SU-DHL-6 (cell line): ENCODE measurements around the gene PLA2G4A.

ENCODE experiments used
- H2AFZ ChIP-seq: fragments of 200-600 bp; sonication (generic); 2 replicates; pipeline ENCODE4 v1.6.1; 2014; ENCODE audit warnings: low read depth, mild to moderate bottlenecking, moderate library complexity, mixed read lengths, antibody characterized with exemption, low read length; ENCODE audit not compliant: severe bottlenecking
- H3F3A ChIP-seq: fragments of 200-600 bp; shearing (Covaris generic); 2 replicates; pipeline ENCODE4 v1.6.0; 2016; ENCODE audit warnings: antibody characterized with exemption, mild to moderate bottlenecking; ENCODE audit not compliant: insufficient read depth
- H3K27ac ChIP-seq: fragments of 200-600 bp; sonication (generic); 2 replicates; pipeline ENCODE4 v1.5.1; 2016; ENCODE audit warnings: low read depth, mild to moderate bottlenecking, low read length, moderate library complexity, mixed read lengths
- H3K27me3 ChIP-seq: fragments of 200-600 bp; sonication (generic), shearing (Covaris generic); 2 replicates; pipeline ENCODE4 v1.6.0; 2014; ENCODE audit warnings: mild to moderate bottlenecking, low read length
- H3K36me3 ChIP-seq: fragments of 200-600 bp; sonication (generic); 2 replicates; pipeline ENCODE4 v1.6.1; 2014; ENCODE audit warnings: mild to moderate bottlenecking, low read length, mixed read lengths
- H3K4me2 ChIP-seq: fragments of 300-600, 200-600 bp; shearing (Covaris generic), sonication (generic); 2 replicates; pipeline ENCODE4 v1.6.0; 2014; ENCODE audit warnings: low read length, low read depth, mild to moderate bottlenecking; ENCODE audit not compliant: poor library complexity, severe bottlenecking
- H3K4me3 ChIP-seq: fragments of 200-600 bp; sonication (generic); 2 replicates; pipeline ENCODE4 v1.5.1; 2014; ENCODE audit warnings: antibody characterized with exemption, low read length, mild to moderate bottlenecking, mixed read lengths; ENCODE audit not compliant: insufficient read depth, poor library complexity, severe bottlenecking
- H3K79me2 ChIP-seq: fragments of 200-600 bp; sonication (generic); 2 replicates; pipeline ENCODE4 v1.6.1; 2014; ENCODE audit warnings: mild to moderate bottlenecking, low read length, moderate library complexity; ENCODE audit not compliant: insufficient read depth
- H3K9ac ChIP-seq: fragments of 200-600 bp; sonication (generic); 2 replicates; pipeline ENCODE4 v1.7.0; 2014; ENCODE audit warnings: mild to moderate bottlenecking, low read length
- H3K9me2 ChIP-seq: fragments of 200-600 bp; sonication (generic); replicated peaks from 2 replicates; pipeline ENCODE4 v1.6.1; 2014; ENCODE audit warnings: low read length; ENCODE audit not compliant: insufficient read depth
- H3K9me3 ChIP-seq: fragments of 200-600 bp; sonication (generic); 2 replicates; pipeline ENCODE4 v1.6.1; 2014; ENCODE audit warnings: low read length, mixed read lengths; ENCODE audit not compliant: insufficient read depth
- H4K20me1 ChIP-seq: fragments of 200-600 bp; sonication (generic); 2 replicates; pipeline ENCODE4 v1.6.1; 2014; ENCODE audit warnings: low read depth, mild to moderate bottlenecking, antibody characterized with exemption, low read length, moderate library complexity, mixed read lengths
- CTCF ChIP-seq: fragments of 200-600 bp; sonication (generic); IDR thresholded peaks from one replicate; pipeline ENCODE4 v1.5.1; 2017; ENCODE audit warnings: antibody characterized with exemption, mild to moderate bottlenecking, low read length, moderate library complexity; ENCODE audit not compliant: insufficient read depth, poor library complexity, severe bottlenecking
- EZH2phosphoT487 ChIP-seq: fragments of 200-600 bp; sonication (generic), shearing (Covaris generic); conservative IDR thresholded peaks from 2 replicates; pipeline ENCODE4 v1.6.1; 2018; ENCODE audit warnings: mild to moderate bottlenecking, antibody characterized with exemption, low read length, moderate library complexity, mixed read lengths

Gene PLA2G4A

GRCh38 chr1:186798960-186799688 is 29.6 kb upstream of the PLA2G4A start:
- no peaks in the 10 kb centered on the region for H3K36me3 ChIP-seq
- no peak overlapping the region for H2AFZ ChIP-seq
- H3K9ac ChIP-seq: no peak overlapping the region
- H3F3A ChIP-seq: no peaks in the 10 kb centered on the region
- no peak overlapping the region for H3K4me3 ChIP-seq
- H3K9me3 ChIP-seq: no peaks in the 10 kb centered on the region
- H3K9me2 ChIP-seq: no peaks in the 10 kb centered on the region; the same call in 1 of the 2 replicates
- no peak overlapping the region for H3K4me2 ChIP-seq
- no peaks in the 10 kb centered on the region for H4K20me1 ChIP-seq
- H3K79me2 ChIP-seq: no peaks in the 10 kb centered on the region
- TF ChIP-seq EZH2phosphoT487: no peak
- TF ChIP-seq CTCF: no peak
- no peaks in the 10 kb centered on the region for H3K27me3 ChIP-seq
- H3K27ac ChIP-seq: no peak overlapping the region

GRCh38 chr1:186799689-186800054 is 29.1 kb upstream of the PLA2G4A start:
- no peak overlapping the region for H3K9ac ChIP-seq
- no peak for TF ChIP-seq CTCF
- no peak for TF ChIP-seq EZH2phosphoT487
- no peak overlapping the region for H3K4me2 ChIP-seq
- no peak overlapping the region for H3K27ac ChIP-seq
- H3K4me3 ChIP-seq: no peak overlapping the region
- H3K79me2 ChIP-seq: no peaks in the 10 kb centered on the region
- H3K27me3 ChIP-seq: no peaks in the 10 kb centered on the region
- no peaks in the 10 kb centered on the region; the same call in 1 of the 2 replicates for H3K9me2 ChIP-seq
- no peak overlapping the region for H2AFZ ChIP-seq
- no peaks in the 10 kb centered on the region for H3F3A ChIP-seq
- H4K20me1 ChIP-seq: no peaks in the 10 kb centered on the region
- H3K9me3 ChIP-seq: no peaks in the 10 kb centered on the region
- no peaks in the 10 kb centered on the region for H3K36me3 ChIP-seq

- TF ChIP-seq EZH2phosphoT487: no peak
- no peak for TF ChIP-seq CTCF
These were observed 26.4 kb upstream of the PLA2G4A start for GRCh38 chr1:186802388-186802787.

More at GRCh38 chr1:186802388-186802787, 26.4 kb upstream of the PLA2G4A start:
- no peaks in the 10 kb centered on the region for H3K27me3 ChIP-seq
- H3K4me3 ChIP-seq: no peak overlapping the region
- H3K79me2 ChIP-seq: no peaks in the 10 kb centered on the region
- H3K36me3 ChIP-seq: no peaks in the 10 kb centered on the region
- no peaks in the 10 kb centered on the region for H3F3A ChIP-seq
- H3K9me2 ChIP-seq: no peaks in the 10 kb centered on the region; the same call in 1 of the 2 replicates
- no peak overlapping the region for H3K4me2 ChIP-seq
- no peak overlapping the region for H2AFZ ChIP-seq
- no peaks in the 10 kb centered on the region for H3K9me3 ChIP-seq
- no peak overlapping the region for H3K9ac ChIP-seq
- H3K27ac ChIP-seq: no peak overlapping the region
- no peaks in the 10 kb centered on the region for H4K20me1 ChIP-seq
